ENCODE results near the gene GDPD4.
A peak's percentile ranks its signal among the peaks of the same experiment; 100 is the strongest.

Gene GDPD4

DNA sequence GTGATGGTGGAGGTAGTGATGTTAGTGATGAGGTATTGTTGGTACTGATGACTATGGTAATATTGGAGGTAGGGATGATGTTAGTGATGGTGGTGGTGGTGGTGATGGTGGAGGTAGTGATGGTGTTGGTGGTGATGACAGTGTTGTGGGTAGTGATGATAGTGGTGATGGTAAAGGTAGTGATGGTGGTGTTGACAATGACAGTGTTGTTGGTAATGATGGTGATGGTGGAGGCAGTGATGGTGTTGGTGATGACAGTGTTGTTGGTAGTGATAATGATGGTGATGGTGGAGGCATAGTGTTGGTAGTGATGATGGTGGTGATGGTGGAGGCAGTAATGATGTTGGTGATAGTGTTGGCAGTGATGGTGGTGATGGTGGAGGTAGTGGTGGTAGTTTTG is 108.3 kb downstream of the GDPD4 start:
- DNase-seq (ENCODE audit: low read depth in 2 of 2) = no peak
- no peak for TF ChIP-seq CTCF (IDR thresholded peaks at IDR 0.05; ENCODE audit: low read depth, low read length)
- no peak overlapping the region for H3K4me3 ChIP-seq (replicated peaks in 1 of 2; ENCODE audit: low read depth in 2 of 2, low read length in 2 of 2)

DNA sequence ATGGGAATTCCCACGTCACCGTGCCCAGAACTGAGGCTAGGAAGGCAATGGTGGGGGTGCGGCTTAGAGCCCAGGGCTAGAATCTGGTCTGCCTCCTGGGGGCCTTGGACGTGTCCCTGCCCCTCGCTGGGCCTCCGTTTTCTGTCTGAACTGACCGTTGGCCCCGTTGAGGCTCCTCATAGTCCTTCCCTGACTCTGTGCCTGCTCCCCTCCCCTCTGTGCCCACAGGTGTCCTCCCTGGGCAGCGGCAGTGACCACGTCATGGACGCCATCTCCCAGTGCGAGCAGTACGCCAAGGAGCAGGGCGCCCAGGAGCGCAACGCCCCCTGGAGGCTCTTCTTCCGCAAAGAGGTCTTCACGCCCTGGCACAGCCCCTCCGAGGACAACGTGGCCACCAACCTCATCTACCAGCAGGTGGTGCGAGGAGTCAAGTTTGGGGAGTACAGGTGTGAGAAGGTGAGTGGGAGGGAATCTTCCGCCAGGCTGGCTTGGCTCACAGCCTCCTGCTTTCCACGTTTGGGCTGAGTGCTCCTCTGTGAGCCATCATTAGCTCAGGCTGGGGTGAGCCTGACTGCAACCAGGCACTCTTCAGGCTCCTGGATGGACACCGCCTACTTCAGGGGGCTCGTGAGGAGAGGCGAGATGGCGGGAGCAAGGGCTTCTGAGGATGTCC is 109.5 kb downstream of the GDPD4 start:
- peak; percentile 54 to 71 for DNase-seq (ENCODE audit: low read depth in 2 of 2)
- peak overlapping the region in 1 of 2 donors; percentile 32 for H3K4me3 ChIP-seq (replicated peaks in 1 of 2; ENCODE audit: low read depth in 2 of 2, low read length in 2 of 2)

DNA sequence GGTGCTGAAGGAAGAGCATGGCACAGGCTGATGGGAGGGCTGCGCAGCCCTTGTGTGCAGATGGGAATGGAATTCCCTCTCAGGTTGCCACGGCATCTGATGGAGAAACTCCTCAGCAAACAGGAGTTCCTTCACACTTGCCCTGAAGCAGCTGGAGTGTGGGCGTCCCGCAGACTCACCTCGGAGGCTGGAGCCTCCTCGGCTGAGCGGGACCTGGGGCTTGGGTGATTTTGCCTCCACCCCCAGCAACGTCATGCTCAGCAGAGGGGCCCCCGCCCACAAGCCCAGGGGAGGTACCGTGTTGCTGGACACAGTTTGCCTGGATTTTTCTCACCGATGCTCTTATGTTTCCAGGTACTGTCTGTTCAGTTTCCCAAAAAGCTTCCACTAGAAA is 110.1 kb downstream of the GDPD4 start:
- TF ChIP-seq CTCF (IDR thresholded peaks at IDR 0.05; ENCODE audit: low read depth, low read length) = no peak
- no peak for DNase-seq (ENCODE audit: low read depth in 2 of 2)
- peak overlapping the region in 1 of 2 donors; percentile 32 for H3K4me3 ChIP-seq (replicated peaks in 1 of 2; ENCODE audit: low read depth in 2 of 2, low read length in 2 of 2)

More for the DNA sequence above, 109.5 kb downstream of the GDPD4 start:
- peak; percentile 74 for TF ChIP-seq CTCF (IDR thresholded peaks at IDR 0.05; ENCODE audit: low read depth, low read length)

DNA sequence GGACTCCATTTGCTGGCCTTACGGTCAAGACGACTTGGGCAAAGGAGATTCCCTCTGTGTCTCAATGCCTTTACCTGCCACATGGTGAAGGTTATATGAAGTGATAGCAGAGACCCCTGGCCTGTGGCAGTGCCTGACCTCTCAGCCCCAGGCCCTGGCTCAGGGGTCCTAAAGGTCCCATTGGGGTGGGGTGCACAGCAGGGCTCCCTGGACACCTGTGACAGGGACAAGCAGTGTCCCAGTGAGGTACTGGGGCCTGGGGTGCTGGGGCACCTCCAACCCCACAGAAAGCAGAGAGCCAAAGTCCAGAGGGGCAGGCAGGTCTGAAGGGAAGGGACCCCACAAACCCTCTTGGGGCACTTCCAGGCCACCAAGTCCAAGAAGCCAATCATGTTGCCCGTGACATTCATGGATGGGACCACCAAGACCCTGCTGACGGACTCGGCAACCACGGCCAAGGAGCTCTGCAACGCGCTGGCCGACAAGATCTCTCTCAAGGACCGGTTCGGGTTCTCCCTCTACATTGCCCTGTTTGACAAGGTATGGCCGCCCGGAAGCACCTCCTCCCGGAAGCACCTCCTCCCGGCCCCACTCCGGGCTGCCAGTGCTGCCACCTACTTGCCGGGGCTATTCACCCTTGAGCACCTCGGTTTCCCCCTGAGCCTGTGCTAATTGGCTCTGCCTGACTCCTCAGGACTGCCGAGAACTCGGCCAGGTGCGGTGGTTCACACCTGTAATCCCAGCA is 111.0 kb downstream of the GDPD4 start:
- DNase-seq (ENCODE audit: low read depth in 2 of 2) = no peak
- H3K4me3 ChIP-seq (replicated peaks in 1 of 2; ENCODE audit: low read depth in 2 of 2, low read length in 2 of 2) = no peak overlapping the region
- TF ChIP-seq CTCF (IDR thresholded peaks at IDR 0.05; ENCODE audit: low read depth, low read length) = no peak

DNA sequence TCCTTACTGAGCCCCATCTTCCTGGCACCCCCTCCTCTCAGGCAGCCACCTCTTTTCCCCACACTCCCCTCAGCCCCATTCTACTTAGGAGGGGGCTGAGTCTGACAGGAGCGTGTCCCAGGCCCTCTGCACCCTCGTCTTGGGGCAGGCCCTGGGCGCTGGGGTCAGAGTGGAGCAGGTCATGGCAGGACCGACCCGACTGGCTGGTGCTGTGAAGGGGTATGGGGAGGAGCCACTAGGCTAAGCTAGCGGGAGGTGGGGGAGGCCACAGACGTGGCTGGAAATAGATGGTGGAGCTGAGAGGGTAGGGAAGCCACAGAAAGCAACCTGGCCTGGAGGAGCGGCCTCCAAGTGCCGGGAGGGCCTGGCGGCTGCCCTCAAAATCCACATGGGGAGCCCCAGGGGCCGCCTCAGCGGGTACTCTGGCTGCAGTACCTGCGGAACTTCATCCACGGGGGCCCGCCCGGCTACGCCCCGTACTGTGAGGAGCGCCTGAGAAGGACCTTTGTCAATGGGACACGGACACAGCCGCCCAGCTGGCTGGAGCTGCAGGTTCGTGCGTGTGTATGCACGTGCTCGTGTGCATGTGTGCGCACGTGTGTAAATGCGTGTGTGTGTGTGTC is 111.8 kb downstream of the GDPD4 start:
- H3K4me3 ChIP-seq (replicated peaks in 1 of 2; ENCODE audit: low read depth in 2 of 2, low read length in 2 of 2) = no peak overlapping the region
- TF ChIP-seq CTCF (IDR thresholded peaks at IDR 0.05; ENCODE audit: low read depth, low read length) = no peak
- DNase-seq (ENCODE audit: low read depth in 2 of 2) = no peak

DNA sequence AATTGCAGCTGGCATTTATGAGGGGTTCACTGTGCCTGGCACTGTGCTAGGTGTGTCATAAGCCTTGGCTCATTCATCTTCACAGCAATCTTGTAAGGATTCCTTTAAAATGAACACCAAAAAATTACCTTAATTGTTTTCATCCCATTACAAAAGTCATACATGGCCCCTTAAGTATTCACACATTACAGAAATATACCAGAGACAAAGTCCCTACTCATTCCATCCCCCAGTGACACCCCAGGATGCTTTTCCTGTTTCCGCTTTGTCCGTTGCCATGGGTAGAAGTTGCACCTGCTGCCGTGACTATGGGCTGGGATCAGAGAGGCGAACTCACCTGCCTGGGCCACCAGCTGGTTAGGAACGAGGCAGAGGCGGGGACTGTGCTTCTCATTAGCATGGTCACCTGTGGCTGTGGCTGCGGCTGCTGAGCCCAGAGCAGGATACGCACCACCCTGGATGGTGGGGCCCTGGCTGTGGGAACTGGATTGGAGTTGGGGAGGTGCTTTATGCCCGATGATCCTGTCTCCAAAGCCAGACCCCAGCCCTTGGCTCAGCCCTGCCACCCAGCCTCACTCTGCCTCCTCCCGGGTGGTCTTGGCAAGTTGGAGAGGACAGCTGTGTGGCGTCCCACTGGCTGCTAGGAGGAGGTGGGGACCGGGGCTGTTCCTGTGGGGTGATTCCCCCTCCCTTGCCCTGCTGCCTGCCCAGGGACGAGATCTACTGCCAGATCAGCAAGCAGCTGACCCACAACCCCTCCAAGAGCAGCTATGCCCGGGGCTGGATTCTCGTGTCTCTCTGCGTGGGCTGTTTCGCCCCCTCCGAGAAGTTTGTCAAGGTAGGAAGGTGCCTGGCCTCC is 112.6 kb downstream of the GDPD4 start:
- no peak for TF ChIP-seq CTCF (IDR thresholded peaks at IDR 0.05; ENCODE audit: low read depth, low read length)
- no peak overlapping the region for H3K4me3 ChIP-seq (replicated peaks in 1 of 2; ENCODE audit: low read depth in 2 of 2, low read length in 2 of 2)
- DNase-seq (ENCODE audit: low read depth in 2 of 2) = no peak
